HG02852 (cell line): ENCODE data around the gene SFMBT2.
"Not testable (repeated sequence)": the region's sequence is repeated elsewhere in the genome, so short reads cannot be mapped to it uniquely, and the experiment has no call there.

Source experiments
- ATAC-seq: cut with Tn5 transposase; IDR thresholded peaks from one replicate; pipeline ENCODE4 v1.9.1; 2021; ENCODE audit warnings: mild to moderate bottlenecking, moderate library complexity; ENCODE audit not compliant: unreplicated experiment

SFMBT2 gene

DNA sequence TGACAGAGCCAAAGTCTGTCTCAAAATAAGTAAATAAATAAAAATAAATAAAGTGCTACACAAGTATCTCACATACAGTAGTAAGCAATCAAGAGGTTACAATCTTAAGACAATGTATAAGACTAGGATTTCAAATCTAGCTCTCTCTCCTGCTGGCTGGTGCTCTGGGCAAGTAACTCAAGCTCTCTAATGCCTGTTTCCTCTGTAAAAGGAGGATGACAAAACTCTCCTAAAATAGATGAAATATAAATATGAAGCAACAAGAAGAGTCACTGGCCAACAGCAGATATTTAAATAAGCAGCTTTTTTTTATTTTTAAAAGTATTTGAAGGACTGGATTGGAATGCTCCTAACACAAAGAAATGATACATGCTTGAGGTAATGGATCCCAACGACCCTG, 7.2 kb downstream of the SFMBT2 start:
- no peak for ATAC-seq

GRCh38 chr10:7401782-7402181, 9.1 kb downstream of the SFMBT2 start:
- no peak for ATAC-seq

DNA sequence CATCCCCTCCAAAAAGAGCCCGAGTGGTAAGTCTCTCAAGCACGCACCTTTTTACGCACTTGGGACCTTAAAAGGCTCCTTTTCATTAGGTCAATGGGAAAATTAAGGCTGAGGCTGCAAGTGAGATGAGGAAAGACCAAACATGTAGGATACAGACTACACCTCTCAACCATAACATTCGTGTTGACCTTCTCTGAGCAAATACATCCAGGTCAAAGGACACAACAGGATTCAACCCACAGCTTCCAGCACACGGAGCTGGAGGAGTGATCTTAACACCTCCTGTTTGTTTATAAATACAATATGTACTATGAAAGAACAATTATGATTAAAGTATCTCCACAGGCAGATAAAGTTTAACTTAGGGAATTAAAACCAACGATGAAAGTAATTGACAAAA, 9.7 kb downstream of the SFMBT2 start:
- no peak for ATAC-seq

DNA sequence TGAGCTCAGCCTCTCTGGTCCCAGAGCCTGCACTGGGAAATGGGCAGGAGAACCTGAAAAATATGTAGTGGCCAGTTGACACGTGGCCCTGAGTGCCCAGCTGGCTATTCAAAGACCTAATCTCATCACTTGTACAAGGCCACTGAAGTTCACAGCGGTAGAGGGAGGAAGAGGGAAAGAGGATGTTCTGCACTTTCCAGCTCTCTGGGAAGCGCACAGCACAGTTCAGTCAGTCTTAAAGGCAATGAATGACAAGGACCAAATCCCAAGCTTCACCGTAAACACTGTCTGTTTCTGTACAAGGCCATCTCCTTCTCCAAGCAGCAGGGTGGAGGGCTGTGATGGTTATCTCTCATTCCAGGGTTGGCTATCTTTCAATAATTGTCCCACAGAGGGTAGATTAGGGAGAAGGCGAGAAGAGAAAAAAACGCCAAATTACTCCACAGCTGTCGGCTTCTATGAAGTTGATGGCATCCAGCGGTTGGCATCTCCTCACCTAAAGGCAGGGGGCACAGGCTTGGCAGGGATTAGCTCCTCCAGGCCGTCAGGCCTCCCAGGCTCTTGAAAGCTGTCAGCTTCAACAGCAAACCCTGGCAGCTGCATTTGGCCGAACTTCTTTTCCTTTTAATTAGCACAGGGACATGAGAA, 10.6 kb downstream of the SFMBT2 start:
- ATAC-seq = no peak

- no peak for ATAC-seq
These were observed 11.3 kb downstream of the SFMBT2 start for GRCh38 chr10:7399533-7399932.

DNA sequence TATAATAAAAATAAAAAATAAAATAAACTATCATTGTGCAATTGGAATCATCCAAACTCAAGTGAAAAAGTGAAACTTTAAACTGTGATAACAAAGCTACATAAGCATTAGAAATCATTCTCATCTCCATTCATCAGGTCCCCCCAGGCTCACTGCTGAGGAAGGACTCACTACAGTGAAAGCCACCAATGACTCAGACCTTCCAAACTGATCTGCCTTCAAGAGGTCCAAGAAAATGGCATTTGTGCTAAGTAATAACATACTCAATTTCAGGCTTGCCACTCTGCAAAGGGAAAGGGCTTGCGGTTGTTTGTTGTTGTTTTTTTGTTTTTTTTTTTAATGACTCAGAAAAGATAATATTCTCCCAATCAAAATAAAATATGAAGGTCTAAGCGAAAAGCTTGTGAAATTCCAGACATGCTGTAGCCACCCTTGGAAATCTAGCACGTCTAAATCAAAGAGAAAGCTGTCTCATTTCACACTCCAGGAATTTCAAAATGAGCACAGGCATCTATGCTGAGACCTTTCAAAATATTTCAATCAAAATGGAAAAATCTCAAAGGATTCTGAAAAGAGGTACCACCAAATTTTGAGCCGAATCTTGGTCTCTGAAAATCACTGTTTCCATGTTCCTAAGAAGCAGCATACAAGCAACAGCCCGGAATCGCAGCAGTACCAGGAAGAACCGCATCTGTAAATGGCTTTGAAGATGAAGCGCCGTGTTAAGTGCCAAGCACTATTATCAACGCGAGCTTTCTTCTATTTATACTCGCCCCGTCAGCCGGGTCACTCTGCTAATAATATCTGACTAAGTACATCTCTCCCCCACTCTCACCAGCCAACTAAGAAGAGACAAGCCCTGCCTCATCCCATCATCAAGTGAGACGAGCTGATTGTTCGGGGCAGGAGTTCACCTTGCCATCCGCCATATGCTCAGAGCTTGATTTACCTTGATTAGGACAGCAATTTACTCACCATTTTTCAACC, 13.5 kb downstream of the SFMBT2 start:
- no peak for ATAC-seq

DNA sequence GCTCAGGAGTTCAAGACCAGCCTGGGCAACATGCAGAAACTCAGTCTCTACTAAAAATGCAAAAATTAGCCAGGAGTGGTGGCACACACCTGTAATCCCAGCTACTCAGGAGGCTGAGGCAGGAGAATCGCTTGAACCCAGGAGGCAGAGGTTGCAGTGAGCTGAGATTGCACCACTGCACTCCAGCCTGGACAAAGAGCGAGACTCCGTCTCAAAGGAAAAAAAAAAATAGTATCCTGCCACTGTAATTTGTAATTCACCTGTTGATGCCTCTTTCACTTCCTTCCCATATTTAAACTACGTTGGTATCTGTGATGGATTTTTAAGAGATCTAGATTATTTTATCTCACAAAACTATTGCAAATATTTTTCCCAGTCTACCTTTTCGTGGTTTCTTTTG, 18.5 kb downstream of the SFMBT2 start:
- not testable (repeated sequence) for ATAC-seq

GRCh38 chr10:7391748-7392147, 19.1 kb downstream of the SFMBT2 start:
- ATAC-seq = no peak

DNA sequence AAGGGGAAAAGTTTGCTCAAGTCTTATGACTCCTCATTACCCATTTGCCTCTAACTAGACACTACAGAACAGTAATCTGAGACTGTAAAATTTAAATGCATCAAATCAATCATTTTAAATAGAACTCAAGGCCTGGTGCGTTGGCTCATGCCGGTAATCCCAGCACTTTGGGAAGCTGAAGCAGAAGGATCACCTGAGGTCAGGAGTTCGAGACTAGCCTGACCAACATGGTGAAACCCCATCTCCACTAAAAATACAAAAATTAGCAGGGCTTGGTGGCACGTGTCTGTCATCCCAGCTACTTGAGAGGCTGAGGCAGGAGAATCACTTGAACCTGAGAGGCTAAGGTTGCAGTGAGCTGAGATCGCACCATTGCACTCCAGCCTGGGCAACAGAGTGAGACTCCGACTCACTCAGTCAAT, 20.1 kb downstream of the SFMBT2 start:
- ATAC-seq = not testable (repeated sequence)

DNA sequence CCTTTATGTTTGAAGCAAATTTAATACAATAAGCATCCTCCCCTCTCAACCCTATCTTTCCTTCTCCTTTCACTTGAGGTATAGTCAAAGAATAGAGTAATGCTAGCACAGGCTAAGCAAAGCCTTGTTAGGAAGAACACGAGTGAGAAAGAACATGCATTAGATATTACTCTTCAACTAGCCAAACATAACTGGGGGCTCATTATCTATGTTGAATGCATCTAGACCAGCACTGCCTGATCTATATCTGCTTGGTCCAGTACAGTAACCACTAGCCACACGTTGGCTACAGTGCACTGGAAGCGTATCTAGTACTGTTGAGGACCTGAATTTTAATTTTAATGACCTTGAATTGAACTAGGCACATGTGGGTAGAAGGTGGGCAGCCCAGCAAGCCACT, 21.0 kb downstream of the SFMBT2 start:
- no peak for ATAC-seq

DNA sequence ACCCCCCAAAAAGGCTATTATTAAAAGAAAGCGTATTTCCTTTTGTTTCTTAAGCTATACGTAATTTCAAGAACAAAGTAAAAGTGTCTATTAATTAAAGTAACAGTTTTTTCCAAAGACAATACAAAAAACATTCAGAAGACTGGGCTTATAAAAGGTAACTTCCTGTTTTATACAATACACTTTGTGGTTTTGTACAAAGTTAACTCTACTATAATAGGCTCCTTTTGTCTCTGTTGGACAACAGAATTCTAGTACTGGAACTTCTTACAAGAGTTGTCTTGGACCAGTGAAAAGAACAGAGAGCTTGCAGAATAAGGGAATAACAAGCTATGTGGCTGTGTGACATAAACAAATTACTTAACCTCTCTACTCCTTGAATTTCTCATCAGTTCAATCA, 21.5 kb downstream of the SFMBT2 start:
- ATAC-seq = no peak

DNA sequence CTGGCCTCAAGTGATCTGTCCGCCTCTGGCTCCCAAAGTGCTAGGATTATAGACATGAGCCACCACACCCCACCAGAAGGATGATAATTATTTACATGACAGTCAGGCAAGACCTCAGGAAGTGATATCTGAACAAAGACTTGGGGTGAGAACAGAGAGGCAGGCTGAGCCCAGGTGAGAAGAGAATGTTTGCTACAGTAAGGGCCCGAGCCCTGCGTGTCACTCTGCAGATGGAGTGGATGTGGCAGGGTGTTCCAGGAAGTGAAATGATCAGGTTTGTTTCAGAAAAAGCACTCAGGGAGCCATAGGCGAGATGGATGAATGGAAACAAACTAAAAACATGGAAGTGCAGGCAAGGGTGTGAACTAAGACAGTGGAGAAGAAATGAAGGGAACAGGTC, 22.2 kb downstream of the SFMBT2 start:
- ATAC-seq = no peak

GRCh38 chr10:7388149-7388548, 22.7 kb downstream of the SFMBT2 start:
- ATAC-seq = not testable (repeated sequence)

- ATAC-seq = no peak
These were observed 25.7 kb downstream of the SFMBT2 start for GRCh38 chr10:7385114-7385513.

GRCh38 chr10:7383442-7383841, 27.4 kb downstream of the SFMBT2 start:
- no peak for ATAC-seq

GRCh38 chr10:7380704-7381241, 30.1 kb downstream of the SFMBT2 start:
- no peak for ATAC-seq

- no peak for ATAC-seq
These were observed 32.0 kb downstream of the SFMBT2 start for GRCh38 chr10:7378602-7379403.

- ATAC-seq = no peak
These were observed 33.1 kb downstream of the SFMBT2 start for GRCh38 chr10:7377614-7378248.

- no peak for ATAC-seq
These were observed 36.0 kb downstream of the SFMBT2 start for GRCh38 chr10:7374795-7375194.

DNA sequence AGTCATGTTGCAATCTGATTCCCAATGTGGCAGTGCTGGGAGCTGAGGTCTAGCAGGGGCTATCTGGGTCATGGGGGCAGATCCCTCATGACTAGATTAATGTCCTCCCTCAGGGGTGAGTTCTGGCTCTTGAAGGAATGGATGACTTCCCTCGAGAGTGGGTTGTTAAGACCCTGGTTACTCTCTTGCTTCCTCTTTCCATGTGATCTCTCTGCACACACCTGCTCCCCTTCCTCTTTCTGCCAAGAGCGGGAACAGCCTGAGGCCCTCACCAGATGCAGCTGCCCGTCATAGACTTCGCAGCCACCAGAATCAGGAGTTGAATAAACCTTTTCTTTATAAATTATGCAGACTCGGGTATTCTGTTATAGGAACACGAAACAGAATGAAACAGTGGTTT, 37.8 kb downstream of the SFMBT2 start:
- no peak for ATAC-seq

- no peak for ATAC-seq
These were observed 38.3 kb downstream of the SFMBT2 start for GRCh38 chr10:7372504-7372903.
